WERI-Rb-1 (cell line): ENCODE data around the gene RABGGTB.
"Not testable (repeated sequence)": the region's sequence is repeated elsewhere in the genome, so short reads cannot be mapped to it uniquely, and the experiment has no call there.

ENCODE experiments used
- DNase-seq: peaks from one replicate; pipeline ENCODE4 v3.0.0-alpha.2; 2020
- H3K27ac ChIP-seq: fragments of 250-450 bp; sonication (Bioruptor Pico); 2 replicates; pipeline ENCODE4 v1.5.1; 2020; ENCODE audit warnings: mild to moderate bottlenecking, moderate library complexity
- H3K27me3 ChIP-seq: fragments of 250-450 bp; sonication (Bioruptor Pico); 2 replicates; pipeline ENCODE4 v1.5.1; 2021; ENCODE audit warnings: mild to moderate bottlenecking, low read depth, moderate library complexity; ENCODE audit not compliant: insufficient read depth, severe bottlenecking
- H3K36me3 ChIP-seq: fragments of 250-450 bp; sonication (Bioruptor Pico); 2 replicates; pipeline ENCODE4 v1.5.1; 2020; ENCODE audit warnings: mild to moderate bottlenecking, moderate library complexity
- H3K4me3 ChIP-seq: 2 replicates; pipeline ENCODE4 v1.5.1; 2011; ENCODE audit warnings: low read depth, mild to moderate bottlenecking, control low read depth, low read length
- H3K9me3 ChIP-seq: fragments of 250-450 bp; sonication (Bioruptor Pico); 2 replicates; pipeline ENCODE4 v1.5.1; 2021; ENCODE audit warnings: mild to moderate bottlenecking, moderate library complexity; ENCODE audit not compliant: severe bottlenecking
- CTCF ChIP-seq: IDR thresholded peaks from 2 replicates; pipeline ENCODE4 v1.5.1; 2011; ENCODE audit warnings: low read depth, mild to moderate bottlenecking, control low read depth, inconsistent platforms, low read length

Gene RABGGTB

GRCh38 chr1:75765697-75766355 lies 20.2 kb upstream of the RABGGTB start:
- no peak for DNase-seq
- H3K36me3 ChIP-seq, result peaks cover 9% of the 10 kb centered on the region
- no peaks in the 10 kb centered on the region for H3K9me3 ChIP-seq
- no peak overlapping the region for H3K27ac ChIP-seq
- H3K27me3 ChIP-seq, result no peaks in the 10 kb centered on the region
- no peak overlapping the region for H3K4me3 ChIP-seq
- TF ChIP-seq CTCF, result no peak

- Histone ChIP-seq H3K27ac (no peak overlapping the region), H3K36me3 (peaks cover 6% of the 10 kb centered on the region), H3K4me3 (no peak overlapping the region), H3K27me3 (no peaks in the 10 kb centered on the region), H3K9me3 (no peaks in the 10 kb centered on the region)
- DNase-seq, result no peak
- no peak for TF ChIP-seq CTCF
Measured at GRCh38 chr1:75768016-75768415, 18.0 kb upstream of the RABGGTB start.

GRCh38 chr1:75770761-75771160 lies 15.3 kb upstream of the RABGGTB start:
- TF ChIP-seq CTCF, result no peak
- Histone ChIP-seq H3K9me3 (no peaks in the 10 kb centered on the region), H3K27ac (no peak overlapping the region), H3K27me3 (no peaks in the 10 kb centered on the region), H3K36me3 (no peaks in the 10 kb centered on the region), H3K4me3 (no peak overlapping the region)
- DNase-seq, result no peak

- Histone ChIP-seq H3K27me3 (no peaks in the 10 kb centered on the region), H3K4me3 (no peak overlapping the region), H3K36me3 (no peaks in the 10 kb centered on the region), H3K9me3 (no peaks in the 10 kb centered on the region), H3K27ac (no peak overlapping the region)
- DNase-seq, result no peak
- TF ChIP-seq CTCF, result no peak
Measured at GRCh38 chr1:75771978-75772377, 14.1 kb upstream of the RABGGTB start.

- H3K36me3 ChIP-seq, H3K4me3 ChIP-seq, H3K9me3 ChIP-seq, H3K27me3 ChIP-seq, H3K27ac ChIP-seq, DNase-seq: not testable (repeated sequence)
Measured at GRCh38 chr1:75777812-75778211, 8.2 kb upstream of the RABGGTB start.

GRCh38 chr1:75778694-75779093 lies 7.4 kb upstream of the RABGGTB start:
- not testable (repeated sequence) for H3K27me3 ChIP-seq, H3K4me3 ChIP-seq, DNase-seq, H3K36me3 ChIP-seq, H3K9me3 ChIP-seq, H3K27ac ChIP-seq

GRCh38 chr1:75780183-75780582 lies 5.9 kb upstream of the RABGGTB start:
- not testable (repeated sequence) for DNase-seq, H3K27me3 ChIP-seq, H3K9me3 ChIP-seq

GRCh38 chr1:75783920-75784319 lies 2.1 kb upstream of the RABGGTB start:
- H3K9me3 ChIP-seq, H3K4me3 ChIP-seq, H3K27ac ChIP-seq, H3K27me3 ChIP-seq, DNase-seq: not testable (repeated sequence)
- peaks cover 19% of the 10 kb centered on the region for H3K36me3 ChIP-seq

More at GRCh38 chr1:75780183-75780582, 5.9 kb upstream of the RABGGTB start:
- not testable (repeated sequence) for H3K4me3 ChIP-seq, H3K27ac ChIP-seq, H3K36me3 ChIP-seq
